ENCODE data around the gene CLEC7A.

CLEC7A gene

DNA sequence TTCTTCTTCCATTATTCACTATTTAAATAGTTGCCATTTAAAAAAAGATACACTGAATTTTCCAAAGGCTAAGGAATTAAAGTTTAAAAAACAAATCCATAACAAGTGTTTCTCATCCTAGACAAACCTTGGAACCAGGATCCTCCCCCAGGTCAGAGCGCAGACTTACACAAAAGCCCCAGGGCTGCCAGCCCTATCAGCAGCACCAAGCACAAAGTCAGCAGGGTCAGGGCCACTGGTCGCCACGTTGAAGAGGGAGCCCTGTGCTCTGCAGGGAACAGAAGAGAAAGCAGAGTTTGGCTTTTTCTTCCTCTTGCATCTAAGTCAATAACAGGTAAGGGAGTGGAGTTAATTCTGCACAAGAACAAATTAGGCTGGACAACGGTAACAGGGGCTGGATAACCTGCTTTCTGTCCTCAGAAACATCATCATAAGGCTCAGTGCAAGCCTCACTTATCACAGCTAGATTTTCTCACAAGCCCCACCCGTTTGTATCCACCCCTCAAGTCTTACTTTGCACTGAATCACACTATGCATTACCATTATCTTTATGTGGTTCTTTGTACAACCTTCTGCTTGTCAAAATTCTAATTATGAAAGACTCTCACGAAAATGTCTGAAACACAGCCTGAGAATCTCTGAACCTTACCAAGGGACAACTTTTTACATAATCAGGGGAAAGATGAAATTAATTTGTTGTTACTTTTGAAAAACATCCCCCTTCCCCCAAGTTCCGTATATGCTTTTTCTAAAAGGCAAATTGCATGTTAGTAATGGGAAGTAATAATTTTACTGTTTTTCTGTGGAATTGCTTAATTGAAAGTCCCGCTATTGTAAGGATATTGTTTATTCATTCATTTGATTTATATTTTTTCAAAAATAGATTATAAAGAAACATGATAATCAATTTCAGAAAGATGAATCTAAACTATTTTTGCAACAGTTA, 40.8 kb downstream of the CLEC7A start:
- FAIRE-seq: no peak

DNA sequence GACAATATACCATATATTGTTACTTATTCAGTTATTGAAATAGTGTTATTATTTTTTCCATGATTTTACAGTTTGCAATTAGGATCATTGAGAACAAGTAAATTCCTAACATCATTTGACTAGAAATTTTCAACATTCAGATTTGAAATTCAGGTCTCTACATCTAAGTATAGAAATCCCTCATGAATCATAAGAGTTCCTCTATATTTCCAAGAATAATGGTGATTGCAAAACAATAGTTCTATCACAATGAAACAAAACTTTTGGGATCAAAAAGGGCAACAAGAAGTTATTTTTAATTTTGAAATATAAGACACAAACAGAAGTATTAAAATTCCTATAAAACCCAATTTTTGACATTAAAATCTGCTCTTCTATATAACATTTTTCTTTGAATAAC, 42.0 kb downstream of the CLEC7A start:
- FAIRE-seq: no peak

DNA sequence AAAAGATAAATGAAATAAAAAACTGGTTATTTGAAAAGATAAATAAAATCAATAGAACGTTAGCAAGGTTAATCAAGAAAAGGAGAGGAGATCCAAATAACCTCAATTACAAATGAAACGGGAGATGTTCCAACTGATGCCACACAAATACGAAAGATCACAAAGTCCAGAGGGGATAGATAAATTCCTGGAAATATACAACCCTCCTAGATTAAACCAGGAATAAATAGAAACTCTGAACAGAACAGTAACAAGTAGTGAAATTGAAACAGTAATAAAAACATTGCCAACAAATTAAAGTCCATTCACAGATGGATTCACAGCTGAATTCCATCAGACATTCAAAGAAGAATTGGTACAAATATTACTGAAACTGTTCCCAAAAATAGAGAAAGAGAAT, 43.6 kb downstream of the CLEC7A start:
- FAIRE-seq: no peak

DNA sequence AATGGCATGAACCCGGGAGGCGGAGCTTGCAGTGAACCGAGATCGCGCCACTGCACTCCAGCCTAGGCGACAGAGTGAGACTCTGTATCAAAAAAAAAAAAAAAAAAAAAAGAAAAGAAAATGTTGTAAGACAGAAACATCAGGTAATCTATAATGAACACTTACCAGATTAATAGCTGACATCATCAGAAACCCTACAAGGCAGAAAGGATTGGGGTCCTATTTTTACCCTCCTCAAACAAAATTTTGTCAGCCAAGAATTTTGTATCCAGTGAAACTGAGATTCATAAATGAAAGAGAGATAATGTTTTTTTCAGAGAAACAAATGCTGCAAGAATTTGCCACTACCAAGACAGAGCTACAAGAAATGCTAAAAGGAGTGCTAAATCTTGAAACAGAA, 45.3 kb downstream of the CLEC7A start:
- no peak for FAIRE-seq

DNA sequence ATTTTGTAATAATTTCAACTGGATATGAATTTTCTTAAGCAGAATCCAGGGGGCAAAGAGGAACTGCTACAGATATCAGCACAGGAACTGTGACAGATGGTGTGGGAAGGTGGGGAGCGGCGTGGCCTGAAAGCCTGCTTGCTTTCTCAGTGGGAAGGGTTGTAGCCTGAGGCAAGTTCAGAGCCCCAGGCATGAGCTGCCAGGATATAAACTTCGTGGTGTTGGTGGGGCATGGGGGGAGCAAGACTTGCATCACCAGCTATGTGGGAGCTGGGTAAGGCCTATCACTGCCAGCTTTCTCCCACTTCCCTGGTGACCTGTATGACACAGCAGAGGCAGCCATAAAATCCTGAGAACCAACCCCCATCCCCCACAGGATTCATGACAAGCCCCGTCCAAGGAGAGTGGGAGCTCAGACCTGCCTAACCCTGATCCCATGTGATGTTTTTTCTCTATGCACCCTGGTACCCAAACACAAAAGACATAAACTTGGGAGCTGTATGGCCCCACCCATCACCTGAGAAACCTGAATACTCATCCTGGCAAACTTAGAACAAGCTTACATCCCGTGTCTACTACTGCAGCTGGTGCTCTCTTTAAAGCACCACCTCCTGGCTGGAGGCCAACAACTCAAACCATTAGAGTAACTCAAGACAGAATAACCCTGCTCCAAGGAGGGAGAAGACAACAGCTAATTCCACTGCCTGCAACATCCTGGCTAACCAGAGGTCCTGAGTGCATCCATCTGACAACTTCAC, 47.7 kb downstream of the CLEC7A start:
- FAIRE-seq: no peak

DNA sequence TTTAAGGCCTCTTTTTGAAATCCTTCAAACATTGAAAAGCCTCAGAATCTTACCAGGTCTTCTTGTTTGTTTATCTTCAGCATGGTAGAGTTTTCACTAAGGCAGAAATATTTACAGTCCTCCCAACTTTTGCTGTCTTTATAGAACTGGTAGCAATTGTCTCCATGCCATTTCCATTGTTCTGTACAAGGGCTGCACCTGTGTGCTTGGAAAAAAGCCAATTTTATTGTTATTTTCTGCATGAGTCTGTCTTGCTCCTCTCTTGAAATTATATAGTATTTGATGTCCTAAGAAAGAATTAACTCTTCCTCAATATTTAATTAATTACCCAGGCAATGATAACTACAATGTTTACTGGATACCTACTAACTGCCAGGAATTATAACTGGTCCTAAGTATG, 54.5 kb downstream of the CLEC7A start:
- FAIRE-seq: no peak

DNA sequence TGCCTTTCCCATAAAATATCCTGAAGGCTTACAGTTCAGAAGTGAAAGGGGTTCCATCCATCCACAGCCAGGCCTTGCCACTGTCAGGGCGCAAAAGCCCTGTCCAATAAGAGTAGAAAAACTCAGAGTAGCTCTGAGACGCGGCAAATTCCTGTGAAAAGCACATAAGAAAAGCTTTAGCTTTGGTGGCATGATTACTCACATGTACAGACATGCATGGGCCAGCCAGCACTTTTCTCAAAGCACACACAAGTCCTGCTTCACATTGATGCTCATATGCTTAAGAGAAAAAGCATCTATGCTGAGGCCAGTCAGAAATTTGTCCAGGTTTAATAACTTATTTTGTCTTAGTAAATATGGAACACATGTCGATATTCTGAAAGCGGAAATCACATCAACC, 56.7 kb downstream of the CLEC7A start:
- no peak for FAIRE-seq

DNA sequence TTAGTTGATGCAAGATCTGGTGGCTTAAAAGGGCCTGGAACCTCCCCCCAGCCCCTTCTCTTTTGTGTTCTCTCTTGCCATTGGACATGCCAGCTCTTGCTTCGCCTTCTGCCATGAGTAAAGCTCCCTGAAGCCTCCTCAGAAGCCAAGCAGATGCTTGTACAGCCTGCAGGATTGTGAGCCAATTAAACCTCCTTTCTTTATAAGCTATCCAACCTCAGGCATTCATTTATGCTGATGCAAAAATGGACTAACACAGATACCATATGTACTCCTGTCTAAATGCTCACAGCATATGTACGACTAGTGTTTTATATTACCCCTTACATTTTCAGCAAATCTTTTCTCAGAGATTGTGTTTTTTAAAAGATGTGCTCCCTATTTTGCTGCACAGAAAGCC, 57.9 kb downstream of the CLEC7A start:
- FAIRE-seq: no peak

DNA sequence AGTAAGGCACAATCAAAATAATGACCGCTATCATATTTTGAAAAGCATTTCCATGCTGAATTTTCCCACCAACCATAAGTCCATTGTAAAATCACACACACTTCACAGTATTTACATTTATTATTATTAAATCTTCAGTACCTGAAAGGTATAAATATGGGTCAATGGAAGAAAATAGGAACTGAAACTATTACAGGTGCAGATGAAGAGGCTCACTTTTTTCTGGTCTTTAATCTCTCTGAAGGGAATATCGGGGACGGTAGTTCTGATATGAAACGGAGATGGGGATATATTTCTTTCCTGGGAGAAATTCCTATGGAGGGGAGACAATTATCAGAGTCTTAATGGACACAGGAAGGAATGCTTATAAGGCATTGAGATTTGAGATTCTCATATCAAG, 59.6 kb downstream of the CLEC7A start:
- no peak for FAIRE-seq

DNA sequence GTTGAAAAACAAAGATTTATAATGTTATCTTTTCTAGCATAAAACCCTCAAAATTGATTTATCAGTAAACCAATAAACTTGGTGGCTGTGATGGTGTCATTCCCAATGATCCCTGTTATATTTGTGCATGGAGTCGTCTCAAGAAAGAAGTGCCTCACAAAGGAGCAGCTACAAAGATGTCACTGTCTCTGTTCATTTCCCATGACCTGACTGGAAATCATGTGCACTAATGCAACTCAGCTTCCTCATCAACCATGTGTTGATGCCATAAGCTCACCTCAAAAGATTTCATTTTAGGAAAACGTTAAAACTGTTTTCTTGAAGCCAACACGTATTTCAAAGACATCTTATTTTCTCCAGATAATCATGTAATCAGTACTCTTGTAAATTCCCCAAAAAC, 60.0 kb downstream of the CLEC7A start:
- no peak for FAIRE-seq

DNA sequence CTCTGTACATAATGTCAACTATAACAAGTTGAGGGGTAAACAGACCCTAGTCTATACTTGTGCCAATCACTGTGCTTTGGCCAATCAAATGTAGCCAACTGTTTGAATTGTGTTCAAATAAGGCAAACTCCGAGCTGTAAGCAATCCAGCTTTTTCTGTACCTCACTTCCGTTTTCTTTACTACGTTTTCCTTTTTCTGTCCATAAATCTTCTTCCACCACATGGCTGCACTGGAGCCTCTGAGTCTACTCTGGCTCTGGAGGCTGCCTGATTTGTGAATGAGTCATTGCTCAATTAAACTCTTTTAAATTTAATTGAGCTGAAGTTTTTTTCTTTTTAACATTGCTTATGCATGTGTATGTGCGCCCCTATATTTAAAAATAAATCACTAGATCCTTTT, 60.9 kb downstream of the CLEC7A start:
- FAIRE-seq: peak; percentile 17

DNA sequence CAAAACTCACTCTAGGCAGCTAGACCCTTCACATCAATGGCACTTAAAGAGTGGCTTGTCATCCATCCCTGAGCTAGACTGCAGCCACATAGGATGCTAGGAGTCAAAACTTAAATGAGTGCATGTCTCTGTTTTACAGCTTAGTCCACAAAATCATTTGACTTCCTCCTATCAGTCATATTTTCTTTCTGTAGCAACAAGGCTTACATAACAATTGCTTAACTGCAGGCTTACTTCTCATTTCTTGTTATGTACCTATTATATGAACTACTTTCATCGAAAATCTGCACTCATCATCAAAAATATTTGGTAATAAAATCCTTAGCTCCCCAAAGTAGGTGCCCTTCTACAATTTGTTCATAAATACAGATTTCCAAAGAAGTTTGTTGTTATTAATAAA, 61.4 kb downstream of the CLEC7A start:
- no peak for FAIRE-seq

DNA sequence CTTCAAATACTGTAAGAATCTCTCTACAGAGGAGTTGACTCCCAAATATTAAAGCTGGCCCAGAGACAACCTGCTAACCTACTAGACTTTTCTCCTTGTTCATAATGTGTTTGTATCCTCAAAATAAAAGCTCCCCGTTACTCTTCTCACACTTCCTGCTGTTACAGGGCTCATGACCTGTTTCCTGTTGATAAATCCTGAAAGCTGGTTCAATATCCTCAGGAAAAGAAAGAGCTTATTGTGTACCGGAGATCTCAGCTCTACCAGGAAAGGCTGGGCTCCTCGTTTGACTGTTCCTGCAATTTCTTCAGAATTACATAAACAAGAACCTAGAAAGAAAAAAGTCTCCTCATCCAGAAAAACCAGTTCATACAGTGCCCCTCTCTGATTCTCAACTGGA, 62.1 kb downstream of the CLEC7A start:
- FAIRE-seq: no peak

DNA sequence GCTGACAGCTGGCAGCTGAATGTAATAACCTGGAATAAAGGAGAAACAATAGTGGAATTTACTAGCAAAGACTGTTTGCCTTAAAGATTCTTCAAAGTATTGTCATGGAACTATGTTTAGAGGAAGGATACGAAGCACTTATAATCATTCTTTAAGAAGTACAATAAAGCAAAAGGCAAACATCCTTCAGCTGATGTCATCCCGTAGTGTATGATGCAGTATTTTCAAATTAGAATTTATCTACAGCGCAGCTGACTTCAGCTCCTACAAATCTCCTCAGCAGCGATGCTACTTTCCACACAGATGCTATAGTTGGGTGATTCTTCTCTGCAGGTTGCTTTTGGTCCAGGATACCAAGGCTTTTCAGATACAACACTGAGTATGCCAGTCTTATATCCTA, 62.7 kb downstream of the CLEC7A start:
- FAIRE-seq: no peak
